Gastrocnemius medialis (tissue), 4 donors: Measurements from ENCODE around the gene SIL1. TPM values are rescaled to one million over a fixed set of nuclear protein-coding genes. Genes with fewer than 3 reads are reported as not detected.

ENCODE experiments used
- ATAC-seq, 2 donors: fragments of 150-250 bp; one replicate each; pipeline ENCODE4 v1.9.1; 2016
- DNase-seq, 2 donors: peaks; one replicate each; pipeline ENCODE4 v3.0.0-alpha.2; 2019
- H3K27ac ChIP-seq, 4 donors: fragments of 200-600 bp; sonication (generic); 1 replicate in 1 of 4; 2 replicates in 3 of 4; pipeline ENCODE4 v1.5.1; 2016 to 2018; ENCODE audit warnings: mild to moderate bottlenecking in 2 of 4, moderate library complexity in 1 of 4
- H3K27me3 ChIP-seq, 3 donors: fragments of 200-600 bp; sonication (generic) in 2 of 3; 1 replicate in 1 of 3; 2 replicates in 2 of 3; pipeline versions ENCODE4 v1.5.1 to v1.6.0; 2016 to 2019; ENCODE audit warnings: mild to moderate bottlenecking in 1 of 3, moderate library complexity in 1 of 3
- H3K36me3 ChIP-seq, 2 donors: fragments of 200-600 bp; sonication (generic) in 1 of 2; one replicate each; pipeline ENCODE4 v1.5.1; 2017 to 2018
- H3K4me1 ChIP-seq, 2 donors: fragments of 200-600 bp; sonication (generic) in 1 of 2; one replicate each; pipeline ENCODE4 v1.5.1; 2016 to 2017; ENCODE audit warnings: mild to moderate bottlenecking in 2 of 2
- H3K4me3 ChIP-seq, 4 donors: fragments of 200-600 bp; sonication (generic) in 3 of 4; 1 replicate in 1 of 4; 2 replicates in 3 of 4; pipeline ENCODE4 v1.5.1; 2016 to 2019; ENCODE audit warnings: mild to moderate bottlenecking in 2 of 4
- H3K9me3 ChIP-seq, 3 donors: fragments of 200-600 bp; sonication (generic) in 2 of 3; 1 replicate in 1 of 3; 2 replicates in 2 of 3; pipeline ENCODE4 v1.5.1; 2016 to 2019
- CTCF ChIP-seq, 5 experiments: fragments of 450-650 bp in 3 of 5; fragments of 200-600 bp in 2 of 5; sonication (generic) in 2 of 5; IDR thresholded peaks in 4 of 5; conservative IDR thresholded peaks in 1 of 5; 1 replicate in 4 of 5; 2 replicates in 1 of 5; pipeline ENCODE4 v1.5.1; 2016 to 2019; ENCODE audit warnings: antibody characterized with exemption in 5 of 5, mild to moderate bottlenecking in 3 of 5, moderate library complexity in 3 of 5
- POLR2A ChIP-seq, 2 donors: fragments of 450-650 bp; IDR thresholded peaks; one replicate each; pipeline ENCODE4 v1.6.1; 2017; ENCODE audit warnings: antibody characterized with exemption in 2 of 2, mild to moderate bottlenecking in 2 of 2, moderate library complexity in 2 of 2
- in situ Hi-C, 4 donors: fragments of 200-750 bp; cut with MboI; loops; one replicate each; pipeline versions ENCODE4 v1.15.0 to v1.8.0; 2017; ENCODE audit warnings: low sequenced_read_pairs in 4 of 4
- intact Hi-C: fragments of 100-400 bp; cut with DNase I; formaldehyde crosslinking; loops from one replicate; pipeline ENCODE4 v1.15.1; 2023; ENCODE audit warnings: low total_unique reads
- total RNA-seq, 4 donors: library from RNA; depleted of rRNA; stranded (reverse); fragments of >200 nt; gene quantifications; one replicate each; pipeline versions ENCODE4 v1.1.0 to v1.2.3, GENCODE V29; 2016

SIL1 gene
- total RNA-seq, 4 donors from 2014 or later: 36.6 to 52.6 (median 48.2) TPM

- intact Hi-C loops (no loop called here), in situ Hi-C loops (no loop called here)
- Histone ChIP-seq H3K9me3 (no peaks in the 10 kb centered on the region), H3K4me3 (no peak overlapping the region), H3K27ac (peak overlapping the region; percentile 75 to 82 (median 80)), H3K27me3 (no peaks in the 10 kb centered on the region), H3K36me3 (no peaks in the 10 kb centered on the region), H3K4me1 (peaks cover 42 to 54% of the 10 kb centered on the region in 2 donors)
- TF ChIP-seq POLR2A (IDR thresholded peaks at IDR 0.05) (no peak), CTCF (IDR thresholded peaks at IDR 0.05 in 4 of 5, conservative IDR thresholded peaks at IDR 0.05 in 1 of 5) (no peak)
- ATAC-seq: peak; percentile 25 to 61
- DNase-seq: peak; percentile 56 to 60
Observed at GRCh38 chr5:138955013-138955660, 243.0 kb downstream of the SIL1 start.

DNA sequence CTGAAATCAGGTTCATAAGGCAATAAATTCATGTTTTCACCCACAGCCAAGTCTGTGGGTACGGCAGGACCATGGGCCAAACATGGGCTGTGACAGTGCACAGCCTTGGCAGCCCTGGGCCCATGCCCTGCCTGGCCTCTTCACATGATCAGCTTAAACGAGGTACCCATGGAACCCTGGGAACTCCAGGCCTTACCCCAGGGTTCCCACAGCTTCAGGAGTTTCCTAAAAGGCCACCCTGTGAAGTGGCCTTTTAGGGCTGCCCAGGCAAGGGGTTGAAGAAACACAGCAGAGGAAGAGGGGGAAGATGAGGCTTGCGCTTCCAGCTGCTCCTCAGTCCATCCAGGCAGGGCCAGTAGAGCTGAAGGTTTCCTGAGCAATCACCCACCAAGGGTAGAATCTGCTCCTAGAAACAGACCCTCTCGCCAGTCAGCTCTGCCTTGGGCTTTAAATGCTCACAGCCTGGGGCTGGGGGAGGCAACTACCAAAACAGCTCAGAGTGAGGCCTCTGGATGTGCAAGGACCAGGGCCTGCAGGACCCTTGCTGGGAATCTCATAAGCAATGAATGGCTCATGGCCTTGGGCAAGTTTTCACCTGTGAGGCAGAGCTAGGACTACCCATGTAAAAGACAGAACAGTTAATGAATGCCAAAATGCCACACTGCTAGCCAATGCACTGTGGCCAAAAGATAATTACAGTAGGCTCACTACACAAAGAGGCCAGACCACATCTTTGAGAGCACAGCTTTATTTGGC lies 243.7 kb downstream of the SIL1 start:
- Histone ChIP-seq H3K36me3 (no peaks in the 10 kb centered on the region), H3K4me1 (peaks cover 42 to 58% of the 10 kb centered on the region in 2 donors), H3K27me3 (no peaks in the 10 kb centered on the region), H3K4me3 (no peak overlapping the region), H3K27ac (peak overlapping the region; percentile 75 to 82 (median 80)), H3K9me3 (no peaks in the 10 kb centered on the region)
- peak in 1 of 2 donors; percentile 10 for ATAC-seq
- in situ Hi-C loops (no loop called here), intact Hi-C loops (no loop called here)
- no peak for DNase-seq
- TF ChIP-seq POLR2A (IDR thresholded peaks at IDR 0.05) (no peak), CTCF (IDR thresholded peaks at IDR 0.05 in 4 of 5, conservative IDR thresholded peaks at IDR 0.05 in 1 of 5) (no peak)

DNA sequence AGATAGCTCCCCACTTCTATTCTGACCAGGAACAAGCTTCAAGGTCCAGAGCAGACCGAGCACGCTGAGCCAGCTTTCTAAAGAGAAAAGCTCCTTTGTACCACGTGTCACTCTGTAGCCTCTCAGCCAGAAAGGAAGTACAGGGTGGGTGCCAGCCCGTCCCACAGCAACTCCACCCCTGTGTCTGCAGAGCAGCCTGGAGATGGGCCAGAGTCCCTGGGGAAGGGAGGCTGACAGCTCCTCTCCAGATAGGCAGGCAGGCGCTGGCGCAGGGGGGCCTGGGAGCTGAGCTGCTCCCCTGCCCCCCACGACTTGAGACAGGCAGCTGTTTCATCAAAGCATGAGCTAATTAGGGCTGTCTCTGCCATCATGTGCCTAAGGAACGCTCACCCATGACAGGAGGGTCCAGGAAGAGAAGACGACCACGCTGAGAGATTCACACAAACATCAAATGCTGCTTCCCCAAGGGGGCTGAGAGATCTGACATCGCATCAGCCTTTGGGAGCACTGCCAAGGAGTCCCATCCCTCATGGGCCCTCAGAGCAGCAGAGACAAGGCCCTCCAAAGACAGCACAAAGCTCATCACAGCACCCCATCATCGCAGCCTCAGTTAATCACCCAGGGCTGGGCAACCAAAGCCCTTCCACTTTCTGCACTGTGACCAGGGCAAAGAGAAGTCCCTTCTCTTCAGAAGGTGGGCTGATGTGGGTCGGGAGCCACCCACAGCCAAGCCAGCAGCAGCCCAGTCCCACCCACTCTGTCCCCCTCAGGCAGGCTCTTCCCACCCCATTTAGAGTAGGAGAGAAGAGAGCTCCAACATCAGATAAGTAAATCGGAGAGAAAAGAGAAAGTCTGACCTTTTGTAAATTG lies 244.5 kb downstream of the SIL1 start:
- intact Hi-C loops: no loop called here
- in situ Hi-C loops: no loop called here

More for the DNA sequence above, 244.5 kb downstream of the SIL1 start:
- ATAC-seq (peak; percentile 80 to 88), DNase-seq (peak; percentile 75 to 84)
- H3K9me3 ChIP-seq: no peaks in the 10 kb centered on the region
- no peaks in the 10 kb centered on the region for H3K36me3 ChIP-seq
- H3K27me3 ChIP-seq: no peaks in the 10 kb centered on the region
- peak overlapping the region; percentile 75 to 82 (median 80) for H3K27ac ChIP-seq
- TF ChIP-seq CTCF (IDR thresholded peaks at IDR 0.05 in 4 of 5, conservative IDR thresholded peaks at IDR 0.05 in 1 of 5) (no peak), POLR2A (IDR thresholded peaks at IDR 0.05) (no peak)
- H3K4me3 ChIP-seq: peak overlapping the region in 3 of 4 donors; percentile 5 to 23 (median 7)
- peaks cover 42 to 58% of the 10 kb centered on the region in 2 donors for H3K4me1 ChIP-seq
